HepG2 (cell line): ENCODE data around the gene CERS4. TPM values are rescaled to one million over a fixed set of nuclear protein-coding genes. Genes with fewer than 3 reads are reported as not detected.

ENCODE experiments used
- ATRX ChIP-seq: sonication (generic); formaldehyde crosslinking; IDR thresholded peaks from 2 replicates; pipeline ENCODE4 v1.4.0; 2020; ENCODE audit warnings: missing genetic modification reagents, borderline replicate concordance
- EP300 ChIP-seq, 3 experiments: sonication (generic) in 1 of 3; formaldehyde crosslinking in 1 of 3; IDR thresholded peaks; 2 replicates each; pipeline versions ENCODE4 v1.5.1 to v1.6.1; 2011 to 2020; ENCODE audit warnings: low read depth in 2 of 3, low read length in 2 of 3, borderline replicate concordance in 1 of 3, improper control_type of control experiment in 1 of 3, mild to moderate bottlenecking in 1 of 3, missing genetic modification reagents in 1 of 3, moderate library complexity in 1 of 3
- MED1 ChIP-seq: sonication (generic); formaldehyde crosslinking; IDR thresholded peaks from 2 replicates; pipeline ENCODE4 v1.4.0; 2020; ENCODE audit warnings: missing genetic modification reagents
- PAF1 ChIP-seq: IDR thresholded peaks from 2 replicates; pipeline ENCODE4 v1.6.1; 2016; ENCODE audit warnings: missing genetic modification reagents, missing compliant biosample characterization
- SIX1 ChIP-seq: sonication (generic); formaldehyde crosslinking; IDR thresholded peaks from 2 replicates; pipeline ENCODE4 v1.4.0; 2020; ENCODE audit warnings: missing genetic modification reagents, borderline replicate concordance
- SMAD3 ChIP-seq: sonication (generic); formaldehyde crosslinking; IDR thresholded peaks from 2 replicates; pipeline ENCODE4 v1.4.0; 2020; ENCODE audit warnings: missing genetic modification reagents
- SP4 ChIP-seq: sonication (generic); formaldehyde crosslinking; IDR thresholded peaks from 2 replicates; pipeline ENCODE4 v1.8.1; 2023; ENCODE audit warnings: mild to moderate bottlenecking, missing genetic modification reagents
- TSC22D2 ChIP-seq: sonication (generic); formaldehyde crosslinking; IDR thresholded peaks from 2 replicates; pipeline ENCODE4 v1.5.1; 2020; ENCODE audit warnings: missing genetic modification reagents, mild to moderate bottlenecking, borderline replicate concordance
- ZBTB44 ChIP-seq: sonication (generic); formaldehyde crosslinking; IDR thresholded peaks from 2 replicates; pipeline ENCODE4 v1.4.0; 2020; ENCODE audit warnings: missing genetic modification reagents
- ZNF124 ChIP-seq: sonication (generic); formaldehyde crosslinking; IDR thresholded peaks from 2 replicates; pipeline ENCODE4 v1.4.0; 2020; ENCODE audit warnings: missing genetic modification reagents
- ZNF550 ChIP-seq: sonication (generic); formaldehyde crosslinking; IDR thresholded peaks from 2 replicates; pipeline ENCODE4 v1.4.0; 2020; ENCODE audit warnings: mild to moderate bottlenecking, missing genetic modification reagents, borderline replicate concordance
- ZNF558 ChIP-seq: sonication (generic); formaldehyde crosslinking; IDR thresholded peaks from 2 replicates; pipeline ENCODE4 v1.9.0; 2022; ENCODE audit warnings: mild to moderate bottlenecking, missing genetic modification reagents, borderline replicate concordance
- ZNF674 ChIP-seq: sonication (generic); formaldehyde crosslinking; IDR thresholded peaks from 2 replicates; pipeline ENCODE4 v1.5.0; 2020; ENCODE audit warnings: low read depth, mild to moderate bottlenecking, missing genetic modification reagents
- polyA plus RNA-seq, 8 experiments: library from polyadenylated mRNA; depleted of rRNA in 3 of 8; stranded (reverse) in 7 of 8; unstranded in 1 of 8; fragments of >200 nt; fragmentation: Illumina TruSeq in 4 of 8; extraction: Trizol in 4 of 8; gene quantifications; 2 replicates each; pipeline versions ENCODE4 v1.2.1 to v1.2.3, GENCODE V29; 2011 to 2016; ENCODE audit warnings: low read depth in 4 of 8, missing spikeins in 1 of 8, mixed read lengths in 1 of 8; ENCODE audit not compliant: insufficient read depth in 1 of 8
- total RNA-seq, 5 experiments: library from RNA; depleted of rRNA; stranded (reverse); fragments of >200 nt; fragmentation: Illumina TruSeq; extraction: Trizol; gene quantifications; 2 replicates each; pipeline ENCODE4 v1.2.3, GENCODE V29; 2016; ENCODE audit warnings: low read depth in 1 of 5
- TF ChIP-seq, protein P1 (sequence below), 2 experiments: sonication (generic) in 1 of 2; formaldehyde crosslinking in 1 of 2; IDR thresholded peaks; 2 replicates each; pipeline versions ENCODE4 v1.5.1 to v1.6.1; 2011 to 2020; ENCODE audit warnings: borderline replicate concordance in 1 of 2, low read depth in 1 of 2, low read length in 1 of 2, mild to moderate bottlenecking in 1 of 2, missing genetic modification reagents in 1 of 2, moderate library complexity in 1 of 2
- TF ChIP-seq, protein P2 (sequence below): sonication (generic); formaldehyde crosslinking; IDR thresholded peaks from 2 replicates; pipeline ENCODE4 v1.5.1; 2020; ENCODE audit warnings: missing genetic modification reagents, mild to moderate bottlenecking, borderline replicate concordance
- TF ChIP-seq, protein P3 (sequence below): sonication (generic); formaldehyde crosslinking; IDR thresholded peaks from 2 replicates; pipeline ENCODE4 v1.5.0; 2020; ENCODE audit warnings: mild to moderate bottlenecking, missing genetic modification reagents
- TF ChIP-seq, protein P4 (sequence below): IDR thresholded peaks from 2 replicates; pipeline ENCODE4 v1.6.1; 2016; ENCODE audit warnings: missing genetic modification reagents, missing compliant biosample characterization

Gene CERS4
- total and polyA plus RNA-seq, 2 of the 13 experiments (the other 11 are each of a cell fraction or from before 2014, with no cell fraction given), result 74.7 to 83.5 TPM

DNA sequence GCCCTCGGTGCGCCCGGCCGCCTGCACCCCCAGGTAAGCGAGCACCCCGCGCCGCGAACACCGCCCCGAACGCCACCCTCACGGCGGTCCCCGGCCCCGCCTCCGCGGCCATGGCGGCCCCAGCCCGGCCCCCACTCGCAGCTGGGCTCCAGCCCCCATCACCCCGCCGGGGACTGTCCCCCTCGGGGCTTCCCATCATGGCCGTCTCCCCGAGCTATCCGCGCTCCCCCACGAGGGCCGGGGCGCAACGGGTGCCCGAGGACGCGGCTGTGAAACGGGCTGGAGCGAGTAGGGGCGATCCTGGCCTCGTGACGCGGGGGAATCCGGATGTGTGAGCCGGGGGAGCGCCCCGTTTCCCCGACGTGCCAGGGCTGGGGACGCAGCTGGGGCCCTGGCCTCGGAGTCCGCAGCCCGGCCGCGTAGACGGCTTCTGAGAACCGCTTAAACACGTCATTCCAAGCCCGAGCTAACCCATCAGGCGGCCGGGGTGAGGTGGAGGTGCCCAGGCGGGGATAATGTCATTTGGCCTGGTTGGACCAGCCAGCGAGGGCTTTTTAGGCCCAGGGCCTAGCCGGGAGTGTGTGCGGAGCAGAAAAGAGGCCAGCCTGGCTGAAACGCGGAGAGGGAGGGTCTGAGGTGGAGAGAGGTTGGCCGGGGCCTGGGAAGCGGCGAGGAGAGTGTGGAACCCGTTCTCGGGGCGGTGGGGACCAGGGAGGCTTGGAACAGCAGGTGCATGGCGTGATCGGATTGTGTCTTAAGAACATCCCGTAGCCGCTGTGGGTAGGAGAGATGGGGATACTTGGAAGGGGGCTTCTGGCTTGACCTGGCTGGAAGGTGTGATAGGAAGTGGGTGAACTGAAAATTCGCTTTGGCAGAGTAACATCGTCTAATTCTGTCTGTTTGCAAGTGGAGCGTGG, 550 bp downstream of the CERS4 start (continued):
- TF ChIP-seq ZBTB44 (CRISPR knock-in tag) (no peak), EP300 (IDR thresholded peaks at IDR 0.05; ENCODE audit: low read depth in 2 of 2, low read length in 2 of 2) (no peak), EP300 (CRISPR knock-in tag; IDR thresholded peaks at IDR 0.05; ENCODE audit: borderline replicate concordance) (no peak; the same call in 1 of the 2 replicates), PAF1 (no peak), ZNF124 (CRISPR knock-in tag) (no peak), SIX1 (CRISPR knock-in tag) (no peak), SMAD3 (CRISPR knock-in tag) (no peak), ZNF674 (CRISPR knock-in tag) (no peak), ZNF550 (CRISPR knock-in tag) (no peak), ZNF558 (CRISPR knock-in tag) (peak; percentile 78; the same call in 1 of the 2 replicates), TSC22D2 (CRISPR knock-in tag) (no peak), MED1 (CRISPR knock-in tag) (no peak), ATRX (no peak), SP4 (CRISPR knock-in tag) (no peak)
- TF ChIP-seq, protein P1, sequence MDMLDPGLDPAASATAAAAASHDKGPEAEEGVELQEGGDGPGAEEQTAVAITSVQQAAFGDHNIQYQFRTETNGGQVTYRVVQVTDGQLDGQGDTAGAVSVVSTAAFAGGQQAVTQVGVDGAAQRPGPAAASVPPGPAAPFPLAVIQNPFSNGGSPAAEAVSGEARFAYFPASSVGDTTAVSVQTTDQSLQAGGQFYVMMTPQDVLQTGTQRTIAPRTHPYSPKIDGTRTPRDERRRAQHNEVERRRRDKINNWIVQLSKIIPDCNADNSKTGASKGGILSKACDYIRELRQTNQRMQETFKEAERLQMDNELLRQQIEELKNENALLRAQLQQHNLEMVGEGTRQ (IDR thresholded peaks at IDR 0.05; ENCODE audit: low read depth, low read length), result no peak
- TF ChIP-seq, protein P1 (CRISPR knock-in tag; IDR thresholded peaks at IDR 0.05; ENCODE audit: borderline replicate concordance), result no peak
- TF ChIP-seq, protein P2, sequence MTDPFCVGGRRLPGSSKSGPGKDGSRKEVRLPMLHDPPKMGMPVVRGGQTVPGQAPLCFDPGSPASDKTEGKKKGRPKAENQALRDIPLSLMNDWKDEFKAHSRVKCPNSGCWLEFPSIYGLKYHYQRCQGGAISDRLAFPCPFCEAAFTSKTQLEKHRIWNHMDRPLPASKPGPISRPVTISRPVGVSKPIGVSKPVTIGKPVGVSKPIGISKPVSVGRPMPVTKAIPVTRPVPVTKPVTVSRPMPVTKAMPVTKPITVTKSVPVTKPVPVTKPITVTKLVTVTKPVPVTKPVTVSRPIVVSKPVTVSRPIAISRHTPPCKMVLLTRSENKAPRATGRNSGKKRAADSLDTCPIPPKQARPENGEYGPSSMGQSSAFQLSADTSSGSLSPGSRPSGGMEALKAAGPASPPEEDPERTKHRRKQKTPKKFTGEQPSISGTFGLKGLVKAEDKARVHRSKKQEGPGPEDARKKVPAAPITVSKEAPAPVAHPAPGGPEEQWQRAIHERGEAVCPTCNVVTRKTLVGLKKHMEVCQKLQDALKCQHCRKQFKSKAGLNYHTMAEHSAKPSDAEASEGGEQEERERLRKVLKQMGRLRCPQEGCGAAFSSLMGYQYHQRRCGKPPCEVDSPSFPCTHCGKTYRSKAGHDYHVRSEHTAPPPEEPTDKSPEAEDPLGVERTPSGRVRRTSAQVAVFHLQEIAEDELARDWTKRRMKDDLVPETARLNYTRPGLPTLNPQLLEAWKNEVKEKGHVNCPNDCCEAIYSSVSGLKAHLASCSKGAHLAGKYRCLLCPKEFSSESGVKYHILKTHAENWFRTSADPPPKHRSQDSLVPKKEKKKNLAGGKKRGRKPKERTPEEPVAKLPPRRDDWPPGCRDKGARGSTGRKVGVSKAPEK (CRISPR knock-in tag), result no peak
- TF ChIP-seq, protein P3, sequence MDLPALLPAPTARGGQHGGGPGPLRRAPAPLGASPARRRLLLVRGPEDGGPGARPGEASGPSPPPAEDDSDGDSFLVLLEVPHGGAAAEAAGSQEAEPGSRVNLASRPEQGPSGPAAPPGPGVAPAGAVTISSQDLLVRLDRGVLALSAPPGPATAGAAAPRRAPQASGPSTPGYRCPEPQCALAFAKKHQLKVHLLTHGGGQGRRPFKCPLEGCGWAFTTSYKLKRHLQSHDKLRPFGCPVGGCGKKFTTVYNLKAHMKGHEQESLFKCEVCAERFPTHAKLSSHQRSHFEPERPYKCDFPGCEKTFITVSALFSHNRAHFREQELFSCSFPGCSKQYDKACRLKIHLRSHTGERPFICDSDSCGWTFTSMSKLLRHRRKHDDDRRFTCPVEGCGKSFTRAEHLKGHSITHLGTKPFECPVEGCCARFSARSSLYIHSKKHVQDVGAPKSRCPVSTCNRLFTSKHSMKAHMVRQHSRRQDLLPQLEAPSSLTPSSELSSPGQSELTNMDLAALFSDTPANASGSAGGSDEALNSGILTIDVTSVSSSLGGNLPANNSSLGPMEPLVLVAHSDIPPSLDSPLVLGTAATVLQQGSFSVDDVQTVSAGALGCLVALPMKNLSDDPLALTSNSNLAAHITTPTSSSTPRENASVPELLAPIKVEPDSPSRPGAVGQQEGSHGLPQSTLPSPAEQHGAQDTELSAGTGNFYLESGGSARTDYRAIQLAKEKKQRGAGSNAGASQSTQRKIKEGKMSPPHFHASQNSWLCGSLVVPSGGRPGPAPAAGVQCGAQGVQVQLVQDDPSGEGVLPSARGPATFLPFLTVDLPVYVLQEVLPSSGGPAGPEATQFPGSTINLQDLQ (CRISPR knock-in tag), result 0 out of 2 replicates have a peak, but pooled peaks have one; percentile 26
- TF ChIP-seq, protein P4, sequence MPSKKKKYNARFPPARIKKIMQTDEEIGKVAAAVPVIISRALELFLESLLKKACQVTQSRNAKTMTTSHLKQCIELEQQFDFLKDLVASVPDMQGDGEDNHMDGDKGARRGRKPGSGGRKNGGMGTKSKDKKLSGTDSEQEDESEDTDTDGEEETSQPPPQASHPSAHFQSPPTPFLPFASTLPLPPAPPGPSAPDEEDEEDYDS (CRISPR knock-in tag), result no peak
